Gastrocnemius medialis (tissue), 4 donors: ENCODE results near the gene TMEM175. TPM values are rescaled to one million over a fixed set of nuclear protein-coding genes. Genes with fewer than 3 reads are reported as not detected.

Source experiments
- ATAC-seq, 2 donors: fragments of 150-250 bp; one replicate each; pipeline ENCODE4 v1.9.1; 2016
- DNase-seq, 2 donors: peaks; one replicate each; pipeline ENCODE4 v3.0.0-alpha.2; 2019
- H3K27ac ChIP-seq, 4 donors: fragments of 200-600 bp; sonication (generic); 1 replicate in 1 of 4; 2 replicates in 3 of 4; pipeline ENCODE4 v1.5.1; 2016 to 2018; ENCODE audit warnings: mild to moderate bottlenecking in 2 of 4, moderate library complexity in 1 of 4
- H3K27me3 ChIP-seq, 3 donors: fragments of 200-600 bp; sonication (generic) in 2 of 3; 1 replicate in 1 of 3; 2 replicates in 2 of 3; pipeline versions ENCODE4 v1.5.1 to v1.6.0; 2016 to 2019; ENCODE audit warnings: mild to moderate bottlenecking in 1 of 3, moderate library complexity in 1 of 3
- H3K36me3 ChIP-seq, 2 donors: fragments of 200-600 bp; sonication (generic) in 1 of 2; one replicate each; pipeline ENCODE4 v1.5.1; 2017 to 2018
- H3K4me1 ChIP-seq, 2 donors: fragments of 200-600 bp; sonication (generic) in 1 of 2; one replicate each; pipeline ENCODE4 v1.5.1; 2016 to 2017; ENCODE audit warnings: mild to moderate bottlenecking in 2 of 2
- H3K4me3 ChIP-seq, 4 donors: fragments of 200-600 bp; sonication (generic) in 3 of 4; 1 replicate in 1 of 4; 2 replicates in 3 of 4; pipeline ENCODE4 v1.5.1; 2016 to 2019; ENCODE audit warnings: mild to moderate bottlenecking in 2 of 4
- H3K9me3 ChIP-seq, 3 donors: fragments of 200-600 bp; sonication (generic) in 2 of 3; 1 replicate in 1 of 3; 2 replicates in 2 of 3; pipeline ENCODE4 v1.5.1; 2016 to 2019
- POLR2A ChIP-seq, 2 donors: fragments of 450-650 bp; IDR thresholded peaks; one replicate each; pipeline ENCODE4 v1.6.1; 2017; ENCODE audit warnings: antibody characterized with exemption in 2 of 2, mild to moderate bottlenecking in 2 of 2, moderate library complexity in 2 of 2
- in situ Hi-C, 4 donors: fragments of 200-750 bp; cut with MboI; loops; one replicate each; pipeline versions ENCODE4 v1.15.0 to v1.8.0; 2017; ENCODE audit warnings: low sequenced_read_pairs in 4 of 4
- intact Hi-C: fragments of 100-400 bp; cut with DNase I; formaldehyde crosslinking; loops from one replicate; pipeline ENCODE4 v1.15.1; 2023; ENCODE audit warnings: low total_unique reads
- total RNA-seq, 4 donors: library from RNA; depleted of rRNA; stranded (reverse); fragments of >200 nt; gene quantifications; one replicate each; pipeline versions ENCODE4 v1.1.0 to v1.2.3, GENCODE V29; 2016
- TF ChIP-seq, protein P1 (sequence below), 5 experiments: fragments of 450-650 bp in 3 of 5; fragments of 200-600 bp in 2 of 5; sonication (generic) in 2 of 5; IDR thresholded peaks in 4 of 5; conservative IDR thresholded peaks in 1 of 5; 1 replicate in 4 of 5; 2 replicates in 1 of 5; pipeline ENCODE4 v1.5.1; 2016 to 2019; ENCODE audit warnings: antibody characterized with exemption in 5 of 5, mild to moderate bottlenecking in 3 of 5, moderate library complexity in 3 of 5

The TMEM175 gene
- total RNA-seq, 4 donors from 2014 or later, result 15.3 to 29.6 (median 20.8) TPM

DNA sequence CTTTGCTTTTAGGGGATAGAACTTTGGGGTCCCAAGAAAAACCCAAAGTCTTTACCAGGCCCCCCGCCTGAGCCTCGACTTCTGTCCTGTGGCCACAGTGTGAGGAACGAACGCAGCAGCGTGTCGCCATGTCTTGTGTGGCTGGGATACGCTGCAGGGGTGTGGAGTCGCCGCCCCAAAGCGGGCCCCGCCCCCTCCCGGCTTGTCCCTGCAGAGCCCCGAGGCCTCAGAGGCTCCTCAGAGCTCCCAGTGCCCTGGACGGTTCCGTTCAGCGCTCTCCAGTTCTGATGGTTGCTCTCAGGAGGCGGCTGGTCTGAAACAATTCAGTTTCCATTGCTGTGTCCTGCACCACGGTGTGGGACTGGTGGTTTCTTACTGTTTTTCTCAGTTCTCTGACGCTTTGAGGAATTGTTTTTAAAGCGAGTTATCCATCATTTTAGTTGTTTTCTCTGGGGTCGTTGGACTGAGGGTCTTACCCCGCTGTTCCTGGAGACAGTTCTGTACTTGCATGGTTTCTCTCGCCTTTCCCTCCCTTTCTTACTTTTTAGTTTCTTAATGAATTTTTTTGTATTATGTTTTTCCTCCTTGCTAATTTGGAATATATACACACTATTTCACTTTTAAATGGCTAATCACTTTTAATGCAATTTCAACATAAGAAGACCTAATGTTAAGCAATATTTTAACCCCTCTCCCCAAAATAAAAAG is 53.0 kb downstream of the TMEM175 start:
- no peak for TF ChIP-seq POLR2A (IDR thresholded peaks at IDR 0.05)
- TF ChIP-seq, protein P1, sequence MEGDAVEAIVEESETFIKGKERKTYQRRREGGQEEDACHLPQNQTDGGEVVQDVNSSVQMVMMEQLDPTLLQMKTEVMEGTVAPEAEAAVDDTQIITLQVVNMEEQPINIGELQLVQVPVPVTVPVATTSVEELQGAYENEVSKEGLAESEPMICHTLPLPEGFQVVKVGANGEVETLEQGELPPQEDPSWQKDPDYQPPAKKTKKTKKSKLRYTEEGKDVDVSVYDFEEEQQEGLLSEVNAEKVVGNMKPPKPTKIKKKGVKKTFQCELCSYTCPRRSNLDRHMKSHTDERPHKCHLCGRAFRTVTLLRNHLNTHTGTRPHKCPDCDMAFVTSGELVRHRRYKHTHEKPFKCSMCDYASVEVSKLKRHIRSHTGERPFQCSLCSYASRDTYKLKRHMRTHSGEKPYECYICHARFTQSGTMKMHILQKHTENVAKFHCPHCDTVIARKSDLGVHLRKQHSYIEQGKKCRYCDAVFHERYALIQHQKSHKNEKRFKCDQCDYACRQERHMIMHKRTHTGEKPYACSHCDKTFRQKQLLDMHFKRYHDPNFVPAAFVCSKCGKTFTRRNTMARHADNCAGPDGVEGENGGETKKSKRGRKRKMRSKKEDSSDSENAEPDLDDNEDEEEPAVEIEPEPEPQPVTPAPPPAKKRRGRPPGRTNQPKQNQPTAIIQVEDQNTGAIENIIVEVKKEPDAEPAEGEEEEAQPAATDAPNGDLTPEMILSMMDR (IDR thresholded peaks at IDR 0.05 in 4 of 5, conservative IDR thresholded peaks at IDR 0.05 in 1 of 5), result no peak
- Histone ChIP-seq H3K36me3 (peaks cover 0 to 6% of the 10 kb centered on the region in 2 donors), H3K4me1 (peaks cover 14 to 22% of the 10 kb centered on the region in 2 donors), H3K27me3 (no peaks in the 10 kb centered on the region), H3K9me3 (no peaks in the 10 kb centered on the region), H3K4me3 (peak overlapping the region; percentile 7 to 42 (median 28)), H3K27ac (peak overlapping the region in 1 of 4 donors; percentile 42)
- DNase-seq (peak; percentile 28 to 58), ATAC-seq (peak; percentile 31 to 41)
- in situ Hi-C loops (no loop called here), intact Hi-C loops (loop anchor here (5.0 kb wide), 1 partner anchor 53 kb away; the partner anchor contains the start of genes GAK and TMEM175)

DNA sequence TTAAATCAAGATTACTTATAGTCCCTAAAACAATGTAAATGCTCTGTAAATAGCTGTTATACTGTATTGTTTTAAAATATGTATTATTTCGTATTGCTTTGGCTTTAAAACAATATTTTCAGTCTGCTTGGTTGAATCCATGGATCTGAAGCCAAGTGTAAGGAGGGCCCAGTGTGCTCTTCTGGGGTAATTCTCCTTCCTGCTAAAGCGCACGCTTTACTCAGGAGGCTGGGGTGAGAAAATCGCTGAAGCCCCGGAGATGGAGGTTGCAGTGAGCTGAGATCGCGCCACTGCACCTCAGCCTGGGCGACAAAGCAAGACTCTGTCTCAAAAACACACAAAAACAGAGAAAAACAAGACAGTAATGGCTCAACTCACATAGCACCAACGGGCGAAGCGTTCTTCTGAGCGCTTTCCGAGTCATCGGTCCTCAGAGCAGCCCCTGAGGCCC is 54.2 kb downstream of the TMEM175 start:
- in situ Hi-C loops, result no loop called here
- H3K9me3 ChIP-seq, result no peaks in the 10 kb centered on the region

DNA sequence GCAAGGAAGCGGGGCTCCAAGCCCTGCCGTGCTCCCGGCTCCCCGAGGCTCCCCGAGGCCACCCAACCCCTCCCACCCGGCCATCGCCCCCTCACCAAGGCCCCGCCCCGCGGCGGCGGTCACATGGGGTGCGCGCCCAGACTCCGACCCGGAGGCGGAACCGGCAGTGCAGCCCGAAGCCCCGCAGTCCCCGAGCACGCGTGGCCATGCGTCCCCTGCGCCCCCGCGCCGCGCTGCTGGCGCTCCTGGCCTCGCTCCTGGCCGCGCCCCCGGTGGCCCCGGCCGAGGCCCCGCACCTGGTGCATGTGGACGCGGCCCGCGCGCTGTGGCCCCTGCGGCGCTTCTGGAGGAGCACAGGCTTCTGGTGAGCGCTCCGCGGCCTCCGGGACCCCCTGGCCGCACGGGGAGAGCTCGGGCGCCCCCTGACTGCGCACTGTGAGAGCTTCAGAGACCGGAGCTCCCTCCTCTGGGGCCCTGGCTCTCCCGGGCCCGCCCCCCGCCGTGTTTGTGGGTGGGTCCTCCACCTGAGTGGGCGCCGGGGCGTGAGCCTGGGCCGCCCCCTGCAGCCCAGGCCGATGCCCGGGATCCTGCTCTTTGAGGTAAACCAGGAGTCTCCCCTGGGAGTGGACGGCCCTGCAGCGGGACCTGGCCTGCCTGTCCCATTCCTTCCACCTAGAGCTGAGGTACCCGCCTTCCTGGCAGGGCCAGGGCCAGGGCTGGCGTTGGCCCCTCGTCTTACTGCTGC is 54.8 kb downstream of the TMEM175 start, which contains the start of gene IDUA:
Gene IDUA, plus strand, starts transcription at position 166 of the 745 bp plus-strand sequence. Its CDS starts 41 bp downstream, at position 207.
- ATAC-seq (peak; percentile 70 to 78), DNase-seq (peak; percentile 48 to 51)
- no peaks in the 10 kb centered on the region for H3K27me3 ChIP-seq
- peak within 1 kb of the TSS; percentile 57 to 80 (median 63) for H3K4me3 ChIP-seq
- H3K4me1 ChIP-seq, result peaks cover 14 to 22% of the 10 kb centered on the region in 2 donors
- TF ChIP-seq, protein P1 (IDR thresholded peaks at IDR 0.05 in 4 of 5, conservative IDR thresholded peaks at IDR 0.05 in 1 of 5), result peak in 3 of 5 experiments; percentile 33 to 39 (median 37)
- no peak for TF ChIP-seq POLR2A (IDR thresholded peaks at IDR 0.05)
- intact Hi-C loops, result loop anchor here (5.0 kb wide), 1 partner anchor 55 kb away; the partner anchor contains the start of genes GAK and TMEM175
- H3K9me3 ChIP-seq, result no peaks in the 10 kb centered on the region
- H3K27ac ChIP-seq, result peak within 1 kb of the TSS; percentile 26 to 64 (median 53)
- peaks cover 0 to 11% of the 10 kb centered on the region in 2 donors for H3K36me3 ChIP-seq
- in situ Hi-C loops, result no loop called here

More for the DNA sequence above, 54.2 kb downstream of the TMEM175 start:
- ATAC-seq (peak; percentile 16 to 32), DNase-seq (no peak)
- H3K4me1 ChIP-seq, result peaks cover 14 to 22% of the 10 kb centered on the region in 2 donors
- TF ChIP-seq POLR2A (IDR thresholded peaks at IDR 0.05), result no peak
- intact Hi-C loops, result loop anchor here (5.0 kb wide), 1 partner anchor 54 kb away; the partner anchor contains the start of genes GAK and TMEM175
- no peaks in the 10 kb centered on the region for H3K27me3 ChIP-seq
- peaks cover 0 to 11% of the 10 kb centered on the region in 2 donors for H3K36me3 ChIP-seq
- peak overlapping the region; percentile 57 to 80 (median 63) for H3K4me3 ChIP-seq
- peak overlapping the region; percentile 26 to 64 (median 53) for H3K27ac ChIP-seq

DNA sequence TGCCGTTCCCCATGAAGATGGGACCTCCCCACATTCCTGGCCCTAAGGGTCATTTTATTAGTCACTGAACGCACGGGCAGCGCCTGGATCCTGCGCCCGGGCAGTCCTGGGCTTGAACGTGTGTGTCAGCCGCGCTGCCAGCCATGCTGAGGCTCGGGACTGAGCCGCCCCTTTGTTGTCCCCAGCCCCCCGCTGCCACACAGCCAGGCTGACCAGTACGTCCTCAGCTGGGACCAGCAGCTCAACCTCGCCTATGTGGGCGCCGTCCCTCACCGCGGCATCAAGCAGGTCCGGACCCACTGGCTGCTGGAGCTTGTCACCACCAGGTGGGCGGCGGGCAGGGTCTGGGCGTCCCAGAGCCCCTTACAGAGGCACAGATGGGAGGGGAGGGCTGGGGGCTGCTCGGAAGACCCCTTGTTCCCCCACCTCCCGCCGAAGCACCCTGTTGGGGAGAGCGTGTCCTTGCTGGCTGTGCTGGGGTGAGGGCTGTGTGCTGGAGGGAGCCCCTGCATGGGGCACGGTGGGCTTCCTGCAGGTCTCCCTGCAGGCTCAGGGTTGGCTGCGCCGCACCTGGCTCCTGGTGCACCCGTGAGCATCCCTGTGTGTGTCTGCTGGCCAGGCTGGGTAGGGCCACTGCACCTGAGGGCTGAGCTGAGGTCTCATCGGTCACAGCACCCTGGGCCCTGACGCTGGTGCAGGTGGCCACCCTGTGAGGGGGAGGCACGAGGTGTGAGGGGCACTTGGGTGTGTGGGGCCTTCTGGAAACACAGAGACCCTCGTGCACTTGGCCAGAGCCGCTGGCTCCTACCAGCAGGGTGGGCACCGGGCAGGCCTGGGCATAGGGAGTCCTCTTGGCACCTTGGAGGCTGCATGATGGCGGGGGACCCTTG is 55.6 kb downstream of the TMEM175 start:
- intact Hi-C loops, result loop anchor here (5.0 kb wide), 1 partner anchor 56 kb away; the partner anchor contains the start of genes GAK and TMEM175
- peaks cover 0 to 11% of the 10 kb centered on the region in 2 donors for H3K36me3 ChIP-seq
- peaks cover 14 to 22% of the 10 kb centered on the region in 2 donors for H3K4me1 ChIP-seq

More for the DNA sequence above, 55.6 kb downstream of the TMEM175 start:
- no peaks in the 10 kb centered on the region for H3K9me3 ChIP-seq
- H3K4me3 ChIP-seq, result peak overlapping the region; percentile 57 to 80 (median 63)
- no peak for TF ChIP-seq POLR2A (IDR thresholded peaks at IDR 0.05)
- TF ChIP-seq, protein P1 (IDR thresholded peaks at IDR 0.05 in 4 of 5, conservative IDR thresholded peaks at IDR 0.05 in 1 of 5), result no peak
- H3K27ac ChIP-seq, result no peak overlapping the region
- ATAC-seq (no peak), DNase-seq (no peak)
- in situ Hi-C loops, result no loop called here
- no peaks in the 10 kb centered on the region for H3K27me3 ChIP-seq
